GM19463 (cell line): Measurements from ENCODE around the gene PCSK5.
"Not testable (repeated sequence)": the region's sequence is repeated elsewhere in the genome, so short reads cannot be mapped to it uniquely, and the experiment has no call there.

Source experiments
- ATAC-seq: cut with Tn5 transposase; IDR thresholded peaks from one replicate; pipeline ENCODE4 v1.9.1; 2021; ENCODE audit warnings: mild to moderate bottlenecking, moderate library complexity; ENCODE audit not compliant: unreplicated experiment

The PCSK5 gene

GRCh38 chr9:76044266-76044819 lies 153.9 kb downstream of the PCSK5 start:
- ATAC-seq = no peak

- no peak for ATAC-seq
Measured at GRCh38 chr9:76045221-76045620, 154.7 kb downstream of the PCSK5 start.

- ATAC-seq = no peak
Measured at GRCh38 chr9:76049341-76049740, 158.9 kb downstream of the PCSK5 start.

- no peak for ATAC-seq
Measured at GRCh38 chr9:76067696-76068095, 177.2 kb downstream of the PCSK5 start.

GRCh38 chr9:76077537-76077936 lies 187.1 kb downstream of the PCSK5 start:
- no peak for ATAC-seq

- not testable (repeated sequence) for ATAC-seq
Measured at GRCh38 chr9:76081281-76081680, 190.8 kb downstream of the PCSK5 start.

- no peak for ATAC-seq
Measured at GRCh38 chr9:76082057-76082456, 191.6 kb downstream of the PCSK5 start.

GRCh38 chr9:76085596-76085995 lies 195.1 kb downstream of the PCSK5 start:
- no peak for ATAC-seq

- no peak for ATAC-seq
Measured at GRCh38 chr9:76086539-76086938, 196.1 kb downstream of the PCSK5 start.

GRCh38 chr9:76087976-76088375 lies 197.5 kb downstream of the PCSK5 start:
- ATAC-seq = no peak

- no peak for ATAC-seq
Measured at GRCh38 chr9:76090330-76090729, 199.9 kb downstream of the PCSK5 start.

GRCh38 chr9:76090909-76091308 lies 200.4 kb downstream of the PCSK5 start:
- ATAC-seq = no peak

GRCh38 chr9:76092572-76092971 lies 202.1 kb downstream of the PCSK5 start:
- no peak for ATAC-seq

- ATAC-seq = no peak
Measured at GRCh38 chr9:76095585-76095984, 205.1 kb downstream of the PCSK5 start.

- no peak for ATAC-seq
Measured at GRCh38 chr9:76099516-76099915, 209.0 kb downstream of the PCSK5 start.

GRCh38 chr9:76101075-76101474 lies 210.6 kb downstream of the PCSK5 start:
- ATAC-seq = no peak

GRCh38 chr9:76101491-76101890 lies 211.0 kb downstream of the PCSK5 start:
- ATAC-seq = no peak

GRCh38 chr9:76101947-76102346 lies 211.5 kb downstream of the PCSK5 start:
- no peak for ATAC-seq

- no peak for ATAC-seq
Measured at GRCh38 chr9:76103531-76104315, 213.2 kb downstream of the PCSK5 start.

GRCh38 chr9:76107482-76107881 lies 217.0 kb downstream of the PCSK5 start:
- no peak for ATAC-seq

- no peak for ATAC-seq
Measured at GRCh38 chr9:76109953-76110352, 219.5 kb downstream of the PCSK5 start.

GRCh38 chr9:76112151-76112550 lies 221.7 kb downstream of the PCSK5 start:
- no peak for ATAC-seq

GRCh38 chr9:76114144-76114543 lies 223.7 kb downstream of the PCSK5 start:
- no peak for ATAC-seq
